SKM-1 (cell line): ENCODE results near the gene DHTKD1.

Experiments used
- DNase-seq: peaks from one replicate; lab custom pipeline; 2025; ENCODE audit not compliant: unreplicated experiment; lab: John Stamatoyannopoulos, UW

The DHTKD1 gene, protein sequence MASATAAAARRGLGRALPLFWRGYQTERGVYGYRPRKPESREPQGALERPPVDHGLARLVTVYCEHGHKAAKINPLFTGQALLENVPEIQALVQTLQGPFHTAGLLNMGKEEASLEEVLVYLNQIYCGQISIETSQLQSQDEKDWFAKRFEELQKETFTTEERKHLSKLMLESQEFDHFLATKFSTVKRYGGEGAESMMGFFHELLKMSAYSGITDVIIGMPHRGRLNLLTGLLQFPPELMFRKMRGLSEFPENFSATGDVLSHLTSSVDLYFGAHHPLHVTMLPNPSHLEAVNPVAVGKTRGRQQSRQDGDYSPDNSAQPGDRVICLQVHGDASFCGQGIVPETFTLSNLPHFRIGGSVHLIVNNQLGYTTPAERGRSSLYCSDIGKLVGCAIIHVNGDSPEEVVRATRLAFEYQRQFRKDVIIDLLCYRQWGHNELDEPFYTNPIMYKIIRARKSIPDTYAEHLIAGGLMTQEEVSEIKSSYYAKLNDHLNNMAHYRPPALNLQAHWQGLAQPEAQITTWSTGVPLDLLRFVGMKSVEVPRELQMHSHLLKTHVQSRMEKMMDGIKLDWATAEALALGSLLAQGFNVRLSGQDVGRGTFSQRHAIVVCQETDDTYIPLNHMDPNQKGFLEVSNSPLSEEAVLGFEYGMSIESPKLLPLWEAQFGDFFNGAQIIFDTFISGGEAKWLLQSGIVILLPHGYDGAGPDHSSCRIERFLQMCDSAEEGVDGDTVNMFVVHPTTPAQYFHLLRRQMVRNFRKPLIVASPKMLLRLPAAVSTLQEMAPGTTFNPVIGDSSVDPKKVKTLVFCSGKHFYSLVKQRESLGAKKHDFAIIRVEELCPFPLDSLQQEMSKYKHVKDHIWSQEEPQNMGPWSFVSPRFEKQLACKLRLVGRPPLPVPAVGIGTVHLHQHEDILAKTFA

DNA sequence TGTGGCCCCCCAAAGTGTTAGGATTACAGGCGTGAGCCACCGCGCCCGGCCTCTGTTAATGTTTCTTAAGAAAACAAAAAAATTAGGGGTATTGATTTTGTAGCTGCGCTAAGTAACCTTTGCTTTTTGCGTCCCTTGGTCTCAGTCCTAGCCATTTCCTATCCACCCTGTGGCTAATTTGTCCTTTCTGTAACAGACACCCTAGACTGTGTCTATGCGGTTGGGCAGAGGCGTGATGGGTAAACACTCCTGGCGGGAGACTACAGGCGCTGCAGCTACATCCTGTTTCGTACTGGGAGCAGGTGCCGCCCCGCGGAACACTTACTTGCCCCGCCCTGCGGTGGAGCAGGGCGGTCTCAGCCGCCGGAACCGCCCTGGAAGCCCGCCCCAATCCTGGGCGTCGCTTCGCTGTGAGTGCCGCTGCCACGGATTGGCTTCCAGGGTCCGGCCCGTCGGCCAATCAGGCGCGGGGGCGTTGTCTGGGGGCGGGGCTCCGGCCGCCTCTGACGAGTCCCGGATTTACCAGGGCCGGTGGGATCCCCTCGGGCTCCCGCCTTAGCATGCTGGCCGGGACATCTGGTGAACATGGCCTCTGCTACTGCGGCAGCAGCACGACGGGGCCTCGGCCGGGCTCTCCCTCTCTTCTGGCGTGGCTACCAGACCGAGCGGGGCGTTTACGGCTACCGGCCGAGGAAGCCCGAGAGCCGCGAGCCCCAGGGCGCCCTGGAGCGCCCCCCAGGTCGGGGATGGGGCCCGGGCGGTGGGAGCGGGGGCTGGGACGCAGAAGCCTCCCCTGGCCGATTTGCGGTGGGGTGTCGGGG lies at the start of gene DHTKD1:
Gene DHTKD1, plus strand, starts transcription at position 506 of the 821 bp plus-strand sequence. Its CDS starts 80 bp downstream, at position 586.
- peak; percentile 74 for DNase-seq

DNA sequence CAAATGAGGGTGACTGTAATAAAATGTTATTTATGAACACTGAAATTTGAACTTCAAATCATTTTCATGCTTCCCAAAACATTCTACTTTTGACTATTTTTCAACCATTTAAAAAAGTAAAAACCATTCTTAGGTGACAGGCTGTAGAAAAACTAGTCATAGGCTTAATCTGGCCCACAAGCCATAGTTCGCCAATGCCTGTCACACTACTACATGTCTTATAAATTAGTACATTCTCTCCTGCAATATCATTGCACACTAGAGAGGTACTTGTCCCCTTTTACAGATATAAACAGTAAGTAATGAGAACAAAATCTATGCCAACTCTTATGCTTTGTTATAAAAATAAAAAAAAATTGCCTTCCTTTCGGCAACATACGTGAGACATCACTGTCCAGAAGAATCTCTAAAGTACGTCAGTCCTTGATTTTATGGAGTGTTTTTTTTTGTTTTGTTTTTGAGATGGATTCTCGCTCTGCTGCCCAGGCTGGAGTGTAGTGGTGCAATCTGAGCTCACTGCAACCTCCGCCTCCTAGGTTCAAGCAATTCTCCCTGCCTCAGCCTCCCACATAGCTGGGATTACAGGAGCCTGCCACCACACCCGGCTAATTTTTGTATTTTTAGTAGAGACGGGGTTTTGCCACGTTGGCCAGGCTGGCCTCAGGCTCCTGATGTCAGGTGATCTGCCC lies 49.3 kb upstream of the DHTKD1 start:
- DNase-seq: no peak

DNA sequence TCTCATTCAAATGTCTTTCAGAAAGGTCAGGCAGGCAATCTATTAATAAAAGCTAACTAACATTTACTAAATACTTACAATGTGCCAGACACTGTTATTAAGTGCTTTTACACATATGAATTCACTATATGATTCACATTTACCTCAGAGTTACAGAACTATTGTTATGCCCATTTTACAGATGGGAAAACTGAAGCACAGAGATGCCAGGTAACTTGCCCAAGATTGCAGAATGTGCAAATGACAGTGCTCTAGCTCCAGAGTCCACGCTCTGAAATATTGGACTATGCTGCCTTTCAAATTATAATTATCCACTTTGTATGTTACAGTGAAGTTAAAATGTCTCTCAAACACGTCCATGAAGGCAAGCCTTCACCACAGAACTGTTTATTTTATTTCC lies 48.2 kb upstream of the DHTKD1 start:
- no peak for DNase-seq

DNA sequence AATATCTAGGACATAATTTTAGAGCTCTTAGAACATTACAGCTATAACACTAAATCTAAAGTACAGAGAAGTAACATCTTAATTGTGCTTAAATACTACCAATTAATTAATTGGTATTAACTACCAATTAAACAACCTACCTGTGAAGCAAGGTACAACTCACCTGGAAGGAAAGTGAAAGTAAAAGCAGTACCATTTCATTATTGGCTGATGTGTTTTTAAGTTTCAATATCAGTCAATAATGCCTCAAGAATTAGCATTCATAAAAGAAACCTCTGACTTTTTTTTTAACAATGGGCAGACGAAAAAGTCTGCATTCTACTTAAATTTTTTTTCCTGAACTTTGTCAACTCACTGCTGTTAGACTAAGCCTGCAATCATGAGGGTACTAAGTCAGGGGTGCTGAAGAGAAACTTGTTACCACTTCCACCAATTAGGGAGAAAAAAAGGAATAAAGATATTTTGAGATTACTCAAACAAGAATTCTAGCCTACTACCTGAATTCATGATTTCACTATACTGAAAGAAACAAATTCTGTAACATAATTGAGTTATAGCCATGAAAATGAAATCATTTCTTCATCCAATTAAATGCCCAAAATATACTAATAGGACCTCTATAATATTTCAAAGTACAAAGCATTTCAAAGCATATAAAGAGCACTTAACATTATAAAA lies 46.0 kb upstream of the DHTKD1 start:
- no peak for DNase-seq

DNA sequence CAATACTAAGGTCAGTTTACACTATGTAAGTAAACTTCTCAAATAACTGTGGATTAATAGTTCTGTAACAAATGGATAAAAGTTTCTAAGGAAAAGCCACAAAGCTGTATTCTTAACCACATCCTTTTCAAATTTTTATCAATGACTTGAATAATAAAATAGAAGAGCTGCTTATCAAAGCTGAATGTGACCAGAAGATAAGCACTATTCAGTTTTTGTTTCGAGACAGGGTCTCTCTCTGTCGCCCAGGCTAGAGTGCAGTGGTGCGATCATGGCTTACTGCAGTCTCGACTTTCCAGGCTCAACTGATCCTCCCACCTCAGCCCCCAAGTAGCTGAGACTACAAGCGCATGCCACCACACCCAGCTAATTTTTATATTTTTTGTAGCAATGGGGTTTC lies 43.2 kb upstream of the DHTKD1 start:
- no peak for DNase-seq

DNA sequence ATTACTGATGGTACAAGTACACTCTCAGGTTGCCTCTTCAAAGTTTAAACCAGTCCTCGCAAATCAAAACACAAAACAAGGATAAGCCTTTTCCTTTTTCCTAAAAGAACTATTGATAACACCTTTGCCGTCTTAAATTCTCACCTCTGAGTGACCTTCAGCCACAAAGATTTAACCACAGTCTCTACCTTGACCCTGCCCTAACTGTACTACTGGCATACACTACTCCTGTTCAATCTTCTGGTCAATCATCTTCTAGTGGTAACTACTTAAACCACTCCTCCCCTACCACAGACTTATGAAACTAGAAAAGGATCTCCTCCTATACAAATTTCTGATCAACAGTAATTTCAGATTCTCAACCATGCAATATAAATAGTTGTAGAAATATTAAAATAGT lies 41.2 kb upstream of the DHTKD1 start:
- no peak for DNase-seq

DNA sequence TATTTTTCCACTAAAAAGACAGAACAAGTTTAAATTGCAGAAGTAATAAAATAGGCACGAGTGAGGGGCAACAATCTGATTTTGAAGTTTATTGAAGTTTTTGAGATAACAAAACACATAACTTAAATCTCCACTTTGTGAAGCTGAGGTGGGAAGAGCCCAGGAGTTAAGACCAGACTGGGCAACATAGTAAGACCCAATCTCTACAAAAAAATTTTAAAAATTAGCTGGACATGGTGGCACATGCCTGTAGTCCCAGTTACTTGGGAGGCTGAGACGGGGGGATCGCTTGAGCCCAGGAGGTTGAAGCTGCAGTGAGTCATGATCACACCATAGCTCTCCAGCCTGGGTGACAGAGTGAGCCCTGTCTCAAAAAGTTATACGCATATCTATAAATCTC lies 37.4 kb upstream of the DHTKD1 start:
- DNase-seq: no peak

DNA sequence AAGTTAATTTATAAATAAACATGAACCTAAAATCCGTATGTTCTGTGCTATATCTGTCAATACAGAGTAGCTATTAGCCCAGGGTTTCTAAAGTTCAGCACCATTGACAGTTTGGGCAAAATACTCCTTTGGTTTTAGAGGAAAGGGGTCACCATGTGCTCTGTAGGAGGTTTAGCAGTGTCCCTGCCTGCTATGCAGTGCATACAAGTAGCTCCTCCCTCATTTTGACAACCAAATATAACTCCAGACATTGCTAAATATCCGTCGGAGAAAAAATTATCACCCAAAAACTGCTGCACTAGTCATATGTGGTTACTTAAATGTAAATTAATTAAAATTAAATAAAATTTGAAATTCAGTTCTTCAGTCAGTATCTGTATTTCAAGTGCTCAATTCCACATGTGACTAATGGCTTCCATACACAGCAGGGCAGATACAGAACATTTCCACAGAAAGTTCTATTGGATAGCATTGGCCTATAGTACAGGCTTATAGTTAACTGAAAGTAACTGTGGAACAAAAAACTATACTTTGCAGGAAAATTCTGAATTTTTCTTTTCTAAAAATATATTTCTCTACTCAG lies 32.6 kb upstream of the DHTKD1 start:
- no peak for DNase-seq

DNA sequence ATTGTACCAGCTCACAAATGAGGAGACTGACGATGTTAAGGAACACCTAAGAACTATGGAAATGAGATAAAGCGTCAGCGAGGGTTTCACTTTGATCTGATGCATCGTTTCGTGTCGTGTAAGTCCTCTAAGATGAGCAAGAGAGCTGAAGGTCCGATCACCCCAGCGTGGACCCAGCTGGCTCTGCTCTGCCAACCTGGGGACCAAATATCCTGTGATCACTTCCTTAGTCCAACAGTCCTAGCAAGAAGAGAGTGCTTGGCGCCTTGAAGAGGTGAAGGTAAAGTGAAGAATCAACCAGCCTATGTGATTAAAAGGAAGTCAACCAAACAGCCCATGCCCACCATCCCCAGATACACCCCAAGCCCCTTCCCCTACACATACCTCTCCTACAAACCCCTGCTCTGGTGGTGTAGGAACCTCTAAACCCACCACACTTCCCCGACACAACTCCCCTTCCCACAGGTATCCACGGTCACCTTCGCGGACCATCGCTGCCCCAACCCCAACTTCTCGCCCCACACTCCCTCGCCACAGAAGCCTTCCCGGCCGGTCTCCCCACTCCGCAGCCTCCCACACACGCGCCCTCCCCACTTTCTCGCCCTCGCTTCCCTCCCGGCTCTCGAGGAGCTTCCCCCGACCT lies 26.9 kb upstream of the DHTKD1 start:
- DNase-seq: no peak

DNA sequence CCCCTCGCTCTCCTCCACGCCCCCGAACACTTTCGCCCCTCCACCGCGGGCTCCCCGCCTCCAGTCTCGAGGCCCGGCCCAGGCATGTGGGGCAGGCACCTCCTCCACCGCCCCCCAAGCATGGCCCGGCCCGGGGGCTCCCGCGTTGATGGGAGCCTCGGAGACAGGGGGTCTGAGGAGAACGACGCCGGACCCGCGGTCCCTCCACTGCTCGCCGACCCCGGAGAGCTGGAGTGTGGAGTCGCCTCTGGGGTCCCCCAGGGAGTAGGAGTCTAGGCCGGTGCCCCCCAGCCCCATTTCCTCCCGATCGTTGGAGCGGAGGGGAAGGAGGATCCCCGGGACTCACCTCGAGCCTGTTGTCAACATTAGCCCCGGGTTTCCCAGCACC lies 26.4 kb upstream of the DHTKD1 start:
- DNase-seq: no peak

DNA sequence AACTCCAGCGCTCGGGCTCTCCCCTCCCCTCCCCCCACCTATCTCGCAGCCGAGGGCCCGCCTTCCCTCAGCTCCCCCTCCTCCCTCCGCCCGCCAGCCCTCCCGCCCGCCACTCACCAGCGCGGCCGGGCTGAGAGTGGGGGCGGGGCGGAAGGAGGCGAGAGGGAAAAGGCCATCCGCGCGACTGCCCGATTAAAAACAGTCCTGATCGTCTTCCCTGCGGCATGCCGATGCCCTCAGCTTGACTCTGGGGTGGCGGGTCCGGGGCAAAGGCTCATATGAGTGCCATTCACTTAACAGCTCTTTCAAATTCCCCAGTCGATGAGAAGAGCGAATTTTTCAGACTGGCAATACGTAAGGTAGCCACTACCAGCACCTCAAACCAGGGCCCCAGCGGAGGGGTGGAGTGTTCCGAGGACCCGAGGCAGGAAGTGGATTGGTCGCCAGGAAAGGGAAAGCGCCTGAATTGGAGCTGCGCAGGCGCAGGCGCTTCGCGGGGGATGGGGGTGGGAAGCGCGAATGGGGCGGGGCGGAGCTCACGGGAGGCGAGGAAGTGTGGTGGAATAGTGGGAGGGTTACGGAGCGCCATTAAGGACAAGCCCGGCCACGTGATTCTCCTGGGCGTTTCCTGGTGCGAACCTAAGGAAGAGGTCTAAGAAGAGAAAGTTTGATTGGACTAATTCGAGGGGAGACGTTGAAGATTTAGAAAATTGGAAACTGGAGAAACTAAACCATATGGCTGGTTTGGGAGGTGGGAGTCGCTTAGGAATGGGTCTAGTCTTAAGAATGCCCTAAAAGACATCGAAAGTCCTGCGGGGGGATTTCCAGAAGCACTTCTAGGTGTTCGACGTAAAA lies 25.7 kb upstream of the DHTKD1 start, which contains the start of gene UPF2:
Gene UPF2, minus strand, starts transcription at position 13 of the 855 bp plus-strand sequence. CDS start 7,386 bp downstream, outside the sequence.
- peak; percentile 83 for DNase-seq

DNA sequence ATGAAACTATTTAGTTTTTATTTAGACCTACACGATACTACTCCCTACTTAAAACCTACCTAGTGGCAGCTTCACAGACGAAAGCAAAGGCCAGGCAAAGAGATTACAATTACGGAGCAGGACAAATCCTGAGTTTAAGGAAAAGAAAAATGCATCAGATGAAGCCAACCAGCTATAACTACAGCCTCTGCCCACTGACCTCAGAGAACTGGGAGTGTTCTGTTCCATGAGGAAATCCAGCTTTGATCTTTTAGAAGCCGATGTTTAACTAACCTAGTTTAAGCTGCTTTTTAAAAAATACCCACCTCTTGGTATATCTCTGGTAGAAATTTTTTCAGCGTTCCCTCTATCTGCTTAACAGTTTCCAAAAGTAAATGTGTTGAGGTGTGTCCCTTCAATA lies 23.2 kb upstream of the DHTKD1 start:
- DNase-seq: no peak

DNA sequence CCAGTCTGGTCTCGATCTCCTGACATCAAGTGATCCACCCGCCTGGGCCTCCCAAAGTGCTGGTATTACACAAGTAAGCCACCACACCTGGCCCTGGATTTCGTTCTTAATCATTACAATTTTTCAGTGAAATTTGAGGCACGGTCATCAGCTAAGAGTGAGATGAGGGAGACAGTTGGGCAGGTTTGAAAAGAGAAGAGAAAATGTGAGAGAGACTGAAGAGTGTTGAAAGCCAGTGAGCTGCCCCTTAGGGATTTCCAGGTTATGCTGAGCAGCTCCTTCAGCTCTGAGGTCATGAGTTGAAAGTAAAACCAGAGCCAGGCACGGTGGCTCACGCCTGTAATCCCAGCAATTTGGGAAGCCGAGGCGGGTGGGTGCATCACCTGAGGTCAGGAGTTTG lies 20.2 kb upstream of the DHTKD1 start:
- no peak for DNase-seq

DNA sequence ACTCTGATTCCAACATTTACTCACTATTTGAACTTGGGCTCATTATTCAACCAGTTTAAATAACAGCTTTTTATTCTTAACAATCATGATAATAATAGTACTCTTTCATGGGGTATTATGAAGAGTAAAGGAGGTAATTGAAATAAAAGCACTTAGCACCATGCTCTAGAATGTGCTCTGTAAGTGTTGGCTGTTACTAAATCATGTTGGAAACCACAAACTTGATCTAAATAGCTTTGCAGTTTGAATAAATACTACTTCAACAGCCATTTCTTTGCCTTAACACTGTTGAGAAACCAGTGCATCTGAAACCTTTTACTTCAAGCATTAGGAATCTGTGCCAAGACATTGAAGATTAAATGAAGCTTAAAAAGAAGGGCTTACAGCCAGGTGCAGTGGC lies 18.2 kb upstream of the DHTKD1 start:
- no peak for DNase-seq

DNA sequence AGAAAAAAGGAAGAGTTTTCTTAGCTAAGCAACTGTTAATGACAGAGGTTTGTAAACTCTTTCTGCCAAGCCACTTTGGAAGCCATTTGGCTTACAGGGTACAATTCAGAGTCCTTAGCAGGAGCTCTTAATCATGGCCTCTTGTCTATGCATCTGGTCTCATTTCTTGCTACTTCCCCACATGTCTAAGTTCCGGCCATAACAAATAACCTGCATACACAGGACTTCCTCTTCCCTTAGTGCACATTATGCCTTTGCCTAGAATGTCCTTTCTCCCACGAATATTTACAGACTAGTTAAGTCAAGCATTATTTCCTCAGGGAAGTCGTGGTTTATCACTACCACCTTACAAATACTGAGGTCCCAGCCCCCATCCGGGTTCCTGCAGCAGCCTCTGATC lies 17.5 kb upstream of the DHTKD1 start:
- no peak for DNase-seq

DNA sequence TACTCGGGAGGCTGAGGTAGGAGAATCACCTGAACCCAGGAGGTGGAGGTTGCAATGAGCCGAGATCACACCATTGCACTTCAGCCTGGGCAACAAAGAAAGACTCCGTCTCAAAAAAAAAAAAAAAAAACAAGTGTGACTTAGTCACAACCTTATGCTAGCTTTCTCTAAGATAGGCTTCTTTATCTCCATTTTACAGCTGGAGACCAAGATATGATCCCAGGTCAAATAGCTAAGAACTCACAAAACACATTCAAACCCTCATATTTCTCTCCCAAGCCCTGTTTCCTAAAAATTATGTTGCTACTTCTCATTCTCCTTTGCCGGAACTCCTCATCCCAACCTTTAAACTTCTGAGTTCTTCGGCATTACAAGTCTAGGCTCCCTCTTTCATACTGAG lies 13.0 kb upstream of the DHTKD1 start:
- no peak for DNase-seq

DNA sequence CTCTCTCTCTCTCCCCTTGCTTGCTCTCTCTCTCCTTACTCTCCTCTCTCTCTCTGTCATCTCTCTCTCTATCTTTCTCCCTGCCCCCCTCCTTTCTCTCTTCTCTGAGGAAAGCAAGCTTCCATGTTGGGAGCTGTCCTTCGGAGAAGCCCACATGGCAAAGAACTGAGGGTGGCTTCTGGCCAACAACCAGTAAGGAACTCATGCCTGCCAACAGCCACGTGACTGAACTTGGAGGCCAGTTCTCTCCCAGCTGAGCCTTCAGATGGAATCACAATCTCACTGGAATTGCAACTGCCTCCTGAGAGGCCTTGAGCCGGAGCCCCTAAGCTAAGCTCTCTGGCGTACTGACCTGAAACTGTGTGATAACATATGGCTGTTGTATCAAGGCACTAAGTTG lies 12.0 kb upstream of the DHTKD1 start:
- no peak for DNase-seq

DNA sequence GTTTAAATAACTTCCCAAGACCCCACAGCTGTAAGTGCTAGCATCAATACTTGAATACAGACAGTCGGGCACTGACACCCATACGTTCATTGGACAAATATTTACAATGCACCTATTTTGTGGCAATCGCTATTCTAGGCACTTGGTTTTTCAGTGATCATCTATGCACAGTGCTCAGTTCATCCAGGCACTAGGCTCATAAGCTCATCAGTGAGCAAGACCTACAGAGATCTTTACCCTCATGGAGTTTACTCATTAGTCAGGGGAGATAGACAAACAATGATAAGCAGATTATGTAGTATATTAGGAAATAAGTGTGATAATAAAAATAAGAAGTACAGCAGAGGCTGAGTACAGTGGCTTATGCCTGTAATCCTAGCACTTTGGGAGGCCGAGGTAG lies 7.6 kb upstream of the DHTKD1 start:
- DNase-seq: no peak
